Kidney (tissue), 14 donors: ENCODE data around the gene CMSS1. TPM values are rescaled to one million over a fixed set of nuclear protein-coding genes. Genes with fewer than 3 reads are reported as not detected.

Source experiments
- DNase-seq, 5 donors: peaks; one replicate each; pipeline ENCODE4 v3.0.0-alpha.2; 2013 to 2020
- FAIRE-seq: peaks from 2 replicates; lab custom pipeline; 2012; peaks lifted over from hg19 to GRCh38; lab: Jason Lieb, UNC
- H3K27ac ChIP-seq, 2 donors: one replicate each; pipeline ENCODE4 v1.7.0; 2013; ENCODE audit warnings: low read depth in 2 of 2, low read length in 2 of 2, inconsistent platforms in 1 of 2
- H3K27me3 ChIP-seq: one replicate; pipeline ENCODE4 v1.7.1; 2013; ENCODE audit warnings: low read length, inconsistent platforms; ENCODE audit not compliant: control insufficient read depth, insufficient read depth
- H3K36me3 ChIP-seq, 3 donors: one replicate each; pipeline versions ENCODE4 v1.7.0 to v1.7.1; 2013; ENCODE audit warnings: low read length in 3 of 3, control low read depth in 1 of 3, inconsistent platforms in 1 of 3; ENCODE audit not compliant: insufficient read depth in 3 of 3, control insufficient read depth in 2 of 3
- H3K4me1 ChIP-seq, 3 donors: one replicate each; pipeline versions ENCODE4 v1.7.0 to v1.7.1; 2013; ENCODE audit warnings: low read length in 3 of 3, inconsistent platforms in 1 of 3, low read depth in 1 of 3; ENCODE audit not compliant: control insufficient read depth in 2 of 3, insufficient read depth in 2 of 3
- H3K4me3 ChIP-seq, 3 donors: one replicate each; pipeline versions ENCODE4 v1.7.0 to v1.8.1; 2013; ENCODE audit warnings: low read length in 3 of 3, control low read depth in 1 of 3, inconsistent platforms in 1 of 3
- H3K9ac ChIP-seq, 3 donors: one replicate each; pipeline versions ENCODE4 v1.7.0 to v1.7.1; 2013; ENCODE audit warnings: low read length in 3 of 3, control low read depth in 1 of 3, inconsistent platforms in 1 of 3
- H3K9me3 ChIP-seq, 3 donors: one replicate each; pipeline versions ENCODE4 v1.7.0 to v1.7.1; 2013; ENCODE audit warnings: low read length in 3 of 3, control low read depth in 1 of 3, inconsistent platforms in 1 of 3; ENCODE audit not compliant: control insufficient read depth in 2 of 3, insufficient read depth in 1 of 3
- CTCF ChIP-seq: IDR thresholded peaks from 3 replicates; pipeline ENCODE4 v1.5.1; 2012; ENCODE audit warnings: mild to moderate bottlenecking, moderate library complexity, borderline replicate concordance; ENCODE audit not compliant: insufficient read depth; ENCODE audit errors: extremely low read depth
- intact Hi-C: fragments of 100-400 bp; cut with DNase I; formaldehyde crosslinking; loops from one replicate; pipeline ENCODE4 v1.11.1; 2022
- polyA plus RNA-seq: library from polyadenylated mRNA; stranded (reverse); fragments of 350-450 nt; fragmentation: Illumina TruSeq; extraction: RNeasy Lipid Tissue Mini Kit (QIAGEN cat#74804); gene quantifications from one replicate; pipeline ENCODE4 v1.2.3, GENCODE V29; 2014; ENCODE audit warnings: low read depth, low replicate concordance; ENCODE audit not compliant: insufficient read depth
- total RNA-seq: library from RNA; stranded (reverse); fragmentation: NEBNext Ultra II Directional; extraction: Animal tissue kit (Norgen Biotek cat#: 25700); gene quantifications from one replicate; pipeline ENCODE4 v1.2.1, GENCODE V29; 2021
- donor health status: control.
- donor health status: control.
- donor health status: control.
- donor health status: control.
- donor health status: control.
- donor health status: DM: yes; HTN: yes; CAD: no.
- donor health status: Normal renal cell carcinoma (clear cell type).

CMSS1 gene
- total and polyA plus RNA-seq, 2 donors from 2014 or later, result 26.4 to 27.0 TPM

GRCh38 chr3:100195375-100195774 lies 377.7 kb downstream of the CMSS1 start:
- FAIRE-seq (no peak), DNase-seq (no peak)
- intact Hi-C loops, result no loop called here
- TF ChIP-seq CTCF, result no peak
- no peaks in the 10 kb centered on the region for H3K9me3 ChIP-seq
- H3K4me3 ChIP-seq, result no peak overlapping the region
- no peaks in the 10 kb centered on the region for H3K36me3 ChIP-seq
- no peak overlapping the region for H3K9ac ChIP-seq
- H3K27ac ChIP-seq, result no peak overlapping the region
- no peaks in the 10 kb centered on the region for H3K4me1 ChIP-seq
- no peaks in the 10 kb centered on the region for H3K27me3 ChIP-seq

GRCh38 chr3:100197876-100198275 lies 380.2 kb downstream of the CMSS1 start:
- Histone ChIP-seq H3K27ac (no peak overlapping the region), H3K9me3 (no peaks in the 10 kb centered on the region), H3K36me3 (no peaks in the 10 kb centered on the region), H3K27me3 (no peaks in the 10 kb centered on the region), H3K4me1 (no peaks in the 10 kb centered on the region), H3K9ac (no peak overlapping the region), H3K4me3 (no peak overlapping the region)
- no peak for FAIRE-seq
- no peak for TF ChIP-seq CTCF
- intact Hi-C loops, result no loop called here
- no peak for DNase-seq

- Histone ChIP-seq H3K9me3 (peaks cover 0 to under 1% (median 0%) of the 10 kb centered on the region in 3 donors), H3K27ac (no peak overlapping the region), H3K27me3 (no peaks in the 10 kb centered on the region), H3K9ac (no peak overlapping the region), H3K4me1 (no peaks in the 10 kb centered on the region), H3K4me3 (no peak overlapping the region), H3K36me3 (no peaks in the 10 kb centered on the region)
- TF ChIP-seq CTCF, result no peak
- FAIRE-seq (no peak), DNase-seq (no peak)
- intact Hi-C loops, result no loop called here
These were observed 381.1 kb downstream of the CMSS1 start for GRCh38 chr3:100198579-100199269.
